HG03196 (cell line): ENCODE data around the gene GDAP2.
A peak's percentile ranks its signal among the peaks of the same experiment; 100 is the strongest.
"Not testable (repeated sequence)": the region's sequence is repeated elsewhere in the genome, so short reads cannot be mapped to it uniquely, and the experiment has no call there.

Experiments used
- ATAC-seq: cut with Tn5 transposase; IDR thresholded peaks from one replicate; pipeline ENCODE4 v1.9.1; 2021; ENCODE audit not compliant: unreplicated experiment

Gene GDAP2, protein sequence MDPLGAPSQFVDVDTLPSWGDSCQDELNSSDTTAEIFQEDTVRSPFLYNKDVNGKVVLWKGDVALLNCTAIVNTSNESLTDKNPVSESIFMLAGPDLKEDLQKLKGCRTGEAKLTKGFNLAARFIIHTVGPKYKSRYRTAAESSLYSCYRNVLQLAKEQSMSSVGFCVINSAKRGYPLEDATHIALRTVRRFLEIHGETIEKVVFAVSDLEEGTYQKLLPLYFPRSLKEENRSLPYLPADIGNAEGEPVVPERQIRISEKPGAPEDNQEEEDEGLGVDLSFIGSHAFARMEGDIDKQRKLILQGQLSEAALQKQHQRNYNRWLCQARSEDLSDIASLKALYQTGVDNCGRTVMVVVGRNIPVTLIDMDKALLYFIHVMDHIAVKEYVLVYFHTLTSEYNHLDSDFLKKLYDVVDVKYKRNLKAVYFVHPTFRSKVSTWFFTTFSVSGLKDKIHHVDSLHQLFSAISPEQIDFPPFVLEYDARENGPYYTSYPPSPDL

DNA sequence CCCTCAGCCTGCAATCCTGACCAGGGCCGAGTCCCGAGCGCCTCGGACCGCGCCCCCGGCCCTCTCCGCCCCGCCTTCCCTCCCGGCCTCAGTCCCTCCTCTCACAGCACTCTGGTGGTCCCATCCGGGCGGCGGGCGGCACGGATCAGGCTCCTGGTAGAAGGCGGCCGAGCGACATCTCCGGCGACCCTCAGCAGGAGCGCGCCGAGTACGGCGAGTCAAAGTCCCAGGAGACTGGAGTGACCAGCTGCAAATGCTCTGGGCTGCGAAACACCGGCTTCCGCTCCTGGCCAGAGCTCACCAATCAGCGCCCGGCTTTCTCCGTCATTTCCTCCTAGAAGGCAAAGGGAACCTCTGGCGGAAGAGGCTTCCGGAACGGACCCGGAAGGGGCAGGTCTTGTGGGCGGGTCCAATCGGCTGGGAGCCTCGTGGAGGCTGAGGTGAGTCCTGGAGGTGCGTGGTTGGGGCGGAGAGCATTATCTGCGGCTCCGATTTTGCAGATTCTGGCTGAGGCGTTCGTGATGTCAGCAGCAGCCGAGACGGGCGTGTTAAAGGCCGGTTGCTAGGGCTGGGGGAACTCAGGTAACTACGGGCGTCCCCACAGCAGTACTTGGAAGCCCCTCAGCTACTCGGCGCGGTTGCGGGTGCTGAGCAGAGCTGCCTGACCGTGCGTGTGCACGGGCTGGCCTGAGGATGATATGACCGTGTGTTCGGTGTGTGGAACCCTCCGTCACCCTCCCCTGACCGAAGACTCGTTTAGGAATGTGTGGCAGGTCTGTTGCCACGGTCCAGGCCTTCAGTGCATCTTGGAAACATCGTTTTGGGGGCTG, at the start of gene GDAP2, which contains the start of gene WDR3:
Gene GDAP2 (minus strand): TSS at position 279 of the 830 bp plus-strand sequence. CDS start 9,264 bp downstream, outside the sequence.
Gene WDR3 (plus strand): TSS at position 397 of the 830 bp plus-strand sequence. CDS start 3,581 bp downstream, outside the sequence.
- ATAC-seq = peak; percentile 95

DNA sequence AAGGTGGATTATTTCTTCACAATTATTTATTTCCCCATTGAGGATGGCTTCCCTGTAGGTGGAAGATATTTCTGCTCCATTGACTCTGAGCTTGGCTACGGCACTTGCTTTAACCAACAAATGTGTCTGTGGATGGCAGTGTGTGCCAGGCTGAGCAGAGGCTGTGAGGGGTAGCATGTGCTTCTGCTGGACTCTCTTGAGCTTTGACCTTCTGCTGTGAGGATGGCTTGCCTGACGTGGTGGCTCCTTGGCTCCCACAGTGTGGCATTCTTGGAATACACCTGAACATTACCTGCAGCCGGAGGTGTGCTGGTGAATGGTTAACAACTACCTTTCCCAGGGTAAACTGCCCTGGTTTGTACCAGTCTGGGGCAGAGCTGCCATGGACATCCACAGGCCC, 47.0 kb upstream of the GDAP2 start:
- ATAC-seq = no peak

DNA sequence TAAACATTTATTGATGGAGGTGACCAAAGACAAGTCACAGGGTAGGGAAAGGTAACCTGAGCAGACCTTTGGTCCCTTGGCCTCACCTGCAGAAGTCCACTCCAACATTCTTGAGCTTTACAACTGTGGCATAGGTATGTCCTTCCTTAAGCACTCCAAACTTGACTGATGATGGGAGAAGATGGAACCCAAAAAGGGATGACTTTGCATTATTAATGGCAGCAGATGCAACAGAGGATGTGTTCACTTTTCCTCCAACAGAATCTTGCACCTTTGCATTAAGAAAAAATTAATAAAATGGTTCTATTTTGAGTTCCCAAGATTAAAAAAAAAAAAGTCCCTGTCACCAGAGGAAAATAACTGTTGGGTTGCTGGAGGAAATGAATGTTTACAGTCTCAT, 42.4 kb upstream of the GDAP2 start:
- ATAC-seq = no peak

DNA sequence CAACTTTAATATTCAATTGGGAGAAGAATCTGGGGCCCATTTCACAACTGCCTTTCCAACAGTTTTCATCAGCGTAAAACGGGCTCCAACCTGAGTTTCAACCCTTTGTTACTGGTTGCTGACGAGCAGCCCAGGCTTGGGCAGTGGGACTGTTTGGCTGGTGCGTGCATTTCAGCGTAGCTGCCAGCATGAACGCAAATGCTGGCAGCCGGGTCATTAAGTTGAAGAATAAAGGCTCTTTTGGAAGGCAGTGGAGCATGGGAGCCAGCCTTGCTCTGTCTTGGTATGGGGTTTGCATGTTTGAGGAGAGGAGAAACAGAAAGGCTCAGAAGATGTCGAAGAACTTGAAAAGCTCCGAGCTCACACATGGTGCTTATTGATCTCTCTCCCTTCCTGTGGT, 40.8 kb upstream of the GDAP2 start:
- no peak for ATAC-seq

DNA sequence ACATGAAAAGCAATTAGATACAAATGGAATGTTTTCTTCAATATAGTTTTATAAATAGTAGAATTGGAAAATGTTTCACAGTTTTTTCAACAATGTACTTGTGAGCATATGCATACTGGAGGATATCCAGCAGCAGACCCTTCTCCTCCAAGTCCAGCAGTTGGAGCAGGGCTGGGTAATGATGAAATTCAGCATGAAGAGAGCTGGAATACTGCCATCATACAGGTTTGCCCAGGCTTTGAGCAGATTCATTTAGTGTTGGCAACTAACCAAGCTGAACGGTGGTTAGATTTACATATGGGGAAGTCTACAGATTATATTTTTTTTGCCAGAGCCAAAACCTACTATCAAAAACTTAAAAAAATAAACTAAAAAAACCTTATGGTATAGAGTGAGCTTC, 38.5 kb upstream of the GDAP2 start:
- no peak for ATAC-seq

DNA sequence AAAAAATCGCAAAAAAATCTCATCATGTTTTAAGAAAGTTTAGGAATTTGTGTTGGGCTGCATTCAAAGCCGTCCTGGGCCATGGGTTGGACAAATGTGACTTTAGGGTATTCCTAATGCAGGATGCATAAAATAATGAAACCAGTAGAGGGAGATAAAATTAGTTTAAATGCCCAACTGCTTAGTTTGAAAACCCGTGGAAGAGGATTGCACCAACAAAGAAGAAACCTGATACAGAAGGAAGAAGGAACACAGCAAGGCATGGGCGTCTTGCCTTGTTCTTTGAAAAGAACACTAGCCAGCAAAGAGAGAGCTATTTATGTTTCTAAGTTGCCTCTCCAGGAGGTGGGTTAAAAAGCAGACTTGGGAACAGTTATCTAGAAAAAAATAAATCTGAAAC, 38.1 kb upstream of the GDAP2 start:
- no peak for ATAC-seq

DNA sequence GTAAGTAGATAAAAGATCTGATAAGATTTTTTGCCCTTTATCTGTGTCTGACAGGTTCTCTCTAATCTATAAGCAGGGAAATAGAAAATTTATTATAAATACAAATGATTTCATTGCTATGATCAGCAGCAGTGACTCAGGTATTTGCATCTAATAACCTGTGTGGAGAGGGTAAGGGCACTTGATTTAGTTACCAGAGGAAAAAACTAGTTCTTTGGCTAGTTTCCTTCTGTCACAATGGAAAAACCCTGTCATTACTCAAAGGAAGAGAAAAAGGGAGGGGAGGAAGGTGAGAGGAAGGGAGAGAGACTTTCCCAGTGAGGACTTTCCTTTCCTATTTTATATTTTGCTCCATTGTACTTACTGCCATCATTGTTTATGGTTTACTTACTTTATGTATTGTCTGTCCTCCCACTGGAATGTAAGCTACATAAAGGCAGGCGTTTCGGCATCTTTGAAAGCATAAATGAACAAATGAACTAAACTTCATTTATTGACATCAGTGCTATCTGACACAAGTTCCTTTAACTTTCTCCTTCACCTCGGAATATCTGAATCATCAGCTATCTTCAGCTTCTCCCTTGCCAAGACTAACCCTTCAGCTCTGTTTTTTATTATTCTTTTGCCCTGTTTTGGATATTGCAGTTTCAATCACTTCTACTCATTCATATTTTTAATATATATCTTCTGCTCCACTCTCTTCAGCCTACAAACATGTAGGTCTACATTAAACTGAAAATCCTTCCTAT, 35.0 kb upstream of the GDAP2 start:
- no peak for ATAC-seq

DNA sequence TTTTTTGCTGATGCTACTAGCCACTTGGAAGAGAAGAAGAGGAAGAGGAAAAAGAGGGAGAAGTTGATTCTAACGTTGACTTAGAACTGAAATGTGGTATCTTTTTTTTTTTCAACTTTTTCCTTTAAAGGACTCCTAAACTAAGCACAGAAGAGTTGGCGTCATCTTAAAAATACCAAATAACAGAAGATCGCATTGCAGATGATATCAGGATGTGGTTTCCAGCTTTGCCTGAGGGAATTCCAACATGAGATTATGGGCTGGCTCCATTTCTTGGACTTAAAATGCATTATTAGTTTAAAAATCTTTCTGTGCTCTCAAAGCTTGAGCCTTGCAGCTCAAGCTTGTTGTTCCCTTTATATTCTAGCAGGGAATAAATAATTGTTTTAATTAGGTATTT, 29.9 kb upstream of the GDAP2 start:
- ATAC-seq = no peak

DNA sequence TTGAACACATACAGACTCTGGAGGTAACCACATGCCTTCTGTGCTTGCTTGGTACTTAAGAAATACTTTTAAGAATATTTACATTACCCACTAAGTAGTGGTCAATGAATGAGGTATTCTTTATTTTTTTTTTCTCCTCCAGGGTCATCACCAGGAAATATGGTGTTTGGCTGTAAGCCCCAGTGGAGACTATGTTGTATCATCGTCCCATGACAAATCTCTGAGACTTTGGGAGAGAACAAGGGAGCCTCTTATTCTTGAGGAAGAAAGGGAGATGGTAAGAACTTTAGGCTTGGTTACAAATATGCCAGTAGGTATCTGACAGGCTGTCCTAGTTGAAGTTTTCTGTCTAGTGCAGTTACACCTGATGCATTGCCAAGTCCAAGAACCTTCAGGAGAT, 23.0 kb upstream of the GDAP2 start:
- ATAC-seq = no peak

DNA sequence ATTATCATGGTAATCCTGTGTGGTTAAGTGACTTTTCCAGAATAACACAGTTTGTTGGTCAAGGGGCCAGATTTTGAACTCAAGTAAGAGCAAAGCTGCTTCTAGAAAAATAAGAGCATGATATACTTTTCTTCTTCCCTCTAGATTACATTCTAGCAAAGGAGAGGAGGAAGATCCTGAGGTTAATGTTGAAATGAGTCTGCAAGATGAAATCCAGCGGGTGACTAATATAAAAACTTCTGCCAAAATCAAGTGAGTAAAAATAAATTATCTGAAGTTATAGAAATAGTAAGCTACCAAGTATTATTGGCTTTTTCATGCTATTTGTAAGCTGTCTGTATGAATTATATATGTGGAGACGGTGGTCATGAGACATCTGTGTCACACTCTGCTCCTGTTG, 12.9 kb upstream of the GDAP2 start:
- ATAC-seq = no peak

DNA sequence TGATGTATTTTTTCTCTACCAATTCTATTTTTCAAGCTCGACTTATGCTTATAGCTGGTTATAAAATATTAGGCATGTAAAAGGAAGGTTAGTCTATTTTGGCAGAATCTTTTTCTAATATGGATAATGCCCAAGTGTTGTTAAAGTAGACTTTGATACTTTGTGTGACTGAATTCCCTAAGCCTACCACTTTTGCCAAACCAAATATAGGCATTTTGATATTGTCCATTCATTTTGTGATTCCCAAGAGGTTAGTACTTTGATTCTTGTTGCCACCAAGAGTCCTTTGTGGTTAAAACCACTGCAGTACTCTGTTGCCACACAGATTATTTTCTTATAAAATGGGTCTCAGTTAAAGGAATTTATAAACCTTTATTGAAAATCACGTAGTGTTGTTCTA, 4.3 kb upstream of the GDAP2 start:
- no peak for ATAC-seq

DNA sequence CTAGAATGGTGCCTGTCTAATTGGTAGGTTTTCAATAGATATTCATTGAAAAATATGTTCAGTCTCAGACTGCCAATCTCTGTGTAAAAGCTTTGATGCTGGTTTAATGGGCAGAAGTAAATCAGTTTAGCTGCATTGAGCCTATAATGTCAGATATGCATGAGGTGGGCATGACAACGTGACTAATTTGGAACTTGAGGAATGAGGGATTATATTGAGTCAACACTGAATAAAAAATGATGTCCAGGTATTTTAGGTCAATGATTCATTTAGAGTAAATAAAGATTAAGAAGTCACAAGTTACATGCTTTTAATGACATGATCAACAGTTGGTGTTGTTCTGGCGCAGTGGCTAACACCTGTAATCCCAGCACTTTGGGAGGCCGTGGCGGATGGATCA, 3.2 kb upstream of the GDAP2 start:
- ATAC-seq = no peak

DNA sequence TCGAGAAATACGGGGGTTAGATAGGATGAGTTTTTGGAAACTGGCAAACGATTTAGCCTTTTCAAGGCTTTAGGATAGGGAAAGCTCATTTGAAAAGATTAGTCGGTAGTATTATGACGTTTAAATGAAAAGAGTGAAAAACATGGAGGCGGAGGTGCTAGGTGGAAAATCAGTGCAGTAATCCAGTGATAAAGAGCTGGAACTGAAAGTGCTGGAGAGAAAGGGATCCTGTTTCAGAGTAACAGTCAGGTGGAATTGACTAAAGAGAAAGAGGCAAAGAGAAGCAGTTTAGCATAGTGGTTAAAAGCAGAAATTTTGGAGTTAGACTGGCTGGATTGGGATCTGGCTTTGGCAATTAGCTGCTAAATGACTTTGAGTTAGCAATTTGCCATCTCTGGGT, 1.1 kb upstream of the GDAP2 start:
- no peak for ATAC-seq

DNA sequence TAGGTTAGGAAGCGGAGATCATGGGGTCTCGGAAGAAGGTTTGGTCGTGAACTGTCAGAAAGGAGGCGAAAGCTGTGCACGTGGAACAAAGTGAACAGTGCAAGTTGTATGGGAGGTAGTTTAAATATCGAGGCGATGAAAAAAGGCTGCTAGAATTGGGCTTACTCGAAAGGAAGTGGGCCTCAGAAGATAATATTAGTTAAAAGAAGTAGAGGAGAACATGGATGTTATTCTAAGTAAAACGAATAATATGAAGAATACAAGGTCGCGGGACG, 689 bp upstream of the GDAP2 start:
- no peak for ATAC-seq

DNA sequence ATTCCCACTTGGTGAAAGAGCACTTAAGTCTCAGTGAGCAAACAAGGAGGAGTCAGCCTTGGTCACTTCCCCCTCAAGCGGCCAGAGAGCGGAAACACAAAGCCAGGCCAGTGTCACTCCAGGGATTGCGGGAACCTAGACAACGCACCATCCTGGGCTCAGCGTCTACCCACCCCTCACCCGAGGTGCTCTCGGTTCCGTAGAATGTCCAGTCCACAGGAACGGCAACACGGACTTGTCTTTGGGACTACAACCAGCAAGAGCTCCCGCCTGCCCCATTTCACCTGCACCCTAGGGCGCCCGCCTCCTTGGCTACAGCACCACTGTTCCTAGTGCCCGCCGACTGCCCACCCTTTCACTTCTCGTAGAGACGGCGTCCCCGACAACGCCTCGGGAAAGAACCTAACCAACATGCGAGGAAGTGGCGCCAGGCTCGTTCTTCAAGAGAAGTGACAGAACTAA, 509 bp downstream of the GDAP2 start:
- peak; percentile 37 for ATAC-seq

DNA sequence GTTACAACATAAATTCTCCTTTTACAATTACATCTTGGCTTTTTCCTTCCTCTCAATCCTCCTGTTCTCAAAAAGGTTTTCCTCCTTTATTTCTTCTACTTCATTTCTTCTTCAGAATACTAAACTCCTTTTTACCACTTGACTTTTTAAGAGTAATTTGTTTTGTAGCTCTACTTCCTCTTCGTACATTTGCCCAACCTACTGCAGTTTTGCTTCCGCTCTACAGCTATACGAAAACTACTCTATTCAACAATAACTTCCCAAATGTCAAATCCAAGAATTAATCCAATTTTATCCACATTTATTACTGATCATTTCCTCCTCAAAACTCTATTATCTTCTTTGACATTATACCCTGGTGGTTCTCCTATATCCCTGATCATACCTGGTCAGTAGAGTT, 3.4 kb downstream of the GDAP2 start:
- ATAC-seq = no peak

DNA sequence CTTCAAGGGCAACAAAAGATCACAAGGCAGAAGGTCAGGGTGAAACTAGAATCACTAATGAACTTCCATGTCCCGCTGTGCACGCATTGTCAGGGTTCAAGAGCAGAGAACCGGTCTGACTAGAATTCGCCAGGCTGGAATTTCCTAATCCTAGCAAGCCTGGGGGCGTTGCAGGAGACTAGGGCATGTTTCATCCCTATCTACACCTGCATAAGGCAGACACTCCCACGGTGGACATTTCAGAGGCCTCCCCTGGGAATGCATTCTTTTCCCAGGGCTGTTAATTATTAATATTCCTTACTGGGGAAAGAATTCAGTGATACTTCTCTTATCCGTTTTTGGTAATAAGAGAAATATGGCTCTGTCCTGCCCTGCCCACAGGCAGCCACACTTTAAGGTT, 6.7 kb downstream of the GDAP2 start:
- not testable (repeated sequence) for ATAC-seq

DNA sequence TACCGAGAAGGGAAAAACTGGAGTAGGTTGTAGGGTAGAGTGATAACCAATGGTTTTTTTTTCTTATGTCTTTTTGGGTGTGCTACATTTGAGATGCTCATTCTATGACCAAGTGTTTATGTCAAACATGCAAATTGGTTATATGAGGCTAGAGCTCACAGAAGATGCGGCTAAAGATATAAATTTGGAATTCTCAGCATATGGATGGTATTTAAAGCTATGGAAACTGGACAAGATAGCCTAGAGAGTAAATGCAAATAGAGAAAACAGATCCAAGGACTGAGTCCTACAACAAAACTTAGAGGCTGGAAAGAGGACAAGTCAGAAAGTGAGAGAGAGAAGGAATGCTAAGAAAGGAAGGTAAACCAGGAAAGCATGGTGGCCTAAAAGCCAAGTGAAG, 7.4 kb downstream of the GDAP2 start:
- ATAC-seq = no peak

DNA sequence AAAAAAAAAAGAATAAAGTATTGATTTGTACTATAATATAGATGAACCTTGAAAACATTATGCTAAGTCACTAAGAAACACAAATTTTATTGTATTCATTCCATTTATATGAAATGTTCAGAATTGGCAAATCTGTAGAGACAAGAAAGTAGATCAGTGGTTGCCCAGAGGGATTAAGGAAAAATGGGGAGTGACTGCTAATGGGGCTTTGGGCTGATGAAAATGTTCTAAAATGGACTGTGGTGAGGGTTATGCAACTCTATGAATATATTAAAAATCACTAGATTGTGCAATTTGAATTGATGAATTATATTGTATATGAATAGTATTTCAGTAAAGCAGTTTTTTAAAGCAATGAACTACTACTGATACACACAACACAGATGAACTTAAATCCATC, 10.0 kb downstream of the GDAP2 start:
- ATAC-seq = no peak

DNA sequence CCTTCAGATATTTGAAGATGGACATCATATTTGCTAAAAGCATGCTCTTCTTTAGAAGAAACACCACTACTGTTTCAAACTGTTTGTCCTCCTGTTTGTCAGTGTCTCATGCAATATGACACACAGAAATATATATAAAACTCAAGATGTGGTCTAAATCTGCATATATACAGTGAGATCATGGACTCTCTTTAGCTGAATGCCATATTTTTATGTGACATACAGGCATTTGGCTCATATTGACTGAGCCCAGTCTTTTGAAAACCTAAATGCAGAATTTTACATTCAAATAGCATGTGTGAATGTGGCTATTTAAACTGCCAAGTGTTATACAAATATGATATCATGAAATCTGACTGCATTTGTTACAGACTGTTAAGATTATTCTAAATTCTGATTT, 18.4 kb downstream of the GDAP2 start:
- no peak for ATAC-seq

DNA sequence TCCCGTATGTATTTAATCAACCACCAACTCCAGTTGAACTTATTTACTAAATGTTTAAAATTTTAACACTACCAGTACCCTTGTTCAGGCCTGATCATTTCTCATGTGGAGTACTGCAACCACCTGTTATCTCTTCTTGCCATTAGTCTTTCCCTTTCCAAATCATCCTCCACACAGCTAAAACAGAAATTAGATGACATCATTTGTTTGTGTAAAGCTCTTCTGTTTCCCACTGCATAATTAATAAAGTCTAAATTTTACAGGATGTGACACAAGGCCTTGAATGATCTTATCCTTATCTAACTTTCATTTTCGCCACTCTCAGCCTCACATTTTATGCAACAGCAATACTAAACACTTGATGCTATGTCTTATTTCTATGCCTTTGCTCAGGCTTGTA, 24.4 kb downstream of the GDAP2 start:
- no peak for ATAC-seq
